Suprapubic skin (tissue), 4 donors: ENCODE results near the gene MRGPRG. TPM values are rescaled to one million over a fixed set of nuclear protein-coding genes. Genes with fewer than 3 reads are reported as not detected.

Experiments used
- DNase-seq, 2 donors: peaks; one replicate each; pipeline ENCODE4 v3.0.0-alpha.2; 2019; ENCODE audit warnings: low spot score in 2 of 2
- H3K27ac ChIP-seq: fragments of 200-600 bp; sonication (generic); one replicate; pipeline ENCODE4 v1.5.1; 2019
- H3K27me3 ChIP-seq: fragments of 200-600 bp; sonication (generic); one replicate; pipeline ENCODE4 v1.5.1; 2019
- H3K36me3 ChIP-seq: fragments of 200-600 bp; sonication (generic); one replicate; pipeline ENCODE4 v1.5.1; 2019
- H3K4me1 ChIP-seq: fragments of 200-600 bp; sonication (generic); one replicate; pipeline ENCODE4 v1.5.1; 2019
- H3K4me3 ChIP-seq: fragments of 200-600 bp; sonication (generic); one replicate; pipeline ENCODE4 v1.5.1; 2019; ENCODE audit warnings: mild to moderate bottlenecking
- H3K9me3 ChIP-seq: fragments of 200-600 bp; sonication (generic); one replicate; pipeline ENCODE4 v1.5.1; 2019
- EP300 ChIP-seq: sonication (generic); formaldehyde crosslinking; IDR thresholded peaks from one replicate; pipeline ENCODE4 v1.6.1; 2017; ENCODE audit warnings: antibody characterized with exemption
- POLR2A ChIP-seq, 2 donors: fragments of 450-650 bp; IDR thresholded peaks; one replicate each; pipeline ENCODE4 v1.6.1; 2017; ENCODE audit warnings: antibody characterized with exemption in 2 of 2, mild to moderate bottlenecking in 2 of 2, moderate library complexity in 2 of 2
- POLR2AphosphoS5 ChIP-seq, 3 donors: sonication (generic); formaldehyde crosslinking; IDR thresholded peaks; one replicate each; pipeline ENCODE4 v1.6.1; 2017; ENCODE audit warnings: antibody characterized with exemption in 3 of 3
- WGBS: methylation state at CpG from one replicate; pipeline ENCODE4 v1.1.5; 2018; 5-methylcytosine and 5-hydroxymethylcytosine counted together
- total RNA-seq, 4 donors: library from RNA; depleted of rRNA; stranded (reverse); fragments of >200 nt; gene quantifications; one replicate each; pipeline ENCODE4 v1.1.0, GENCODE V29; 2016
- TF ChIP-seq, protein P1 (sequence below), 2 donors: fragments of 200-600 bp in 1 of 2; fragments of 450-650 bp in 1 of 2; sonication (generic) in 1 of 2; IDR thresholded peaks; one replicate each; pipeline ENCODE4 v1.5.1; 2016 to 2019; ENCODE audit warnings: antibody characterized with exemption in 2 of 2, mild to moderate bottlenecking in 1 of 2, moderate library complexity in 1 of 2

The MRGPRG gene
- total RNA-seq, 4 donors from 2014 or later, result not detected

DNA sequence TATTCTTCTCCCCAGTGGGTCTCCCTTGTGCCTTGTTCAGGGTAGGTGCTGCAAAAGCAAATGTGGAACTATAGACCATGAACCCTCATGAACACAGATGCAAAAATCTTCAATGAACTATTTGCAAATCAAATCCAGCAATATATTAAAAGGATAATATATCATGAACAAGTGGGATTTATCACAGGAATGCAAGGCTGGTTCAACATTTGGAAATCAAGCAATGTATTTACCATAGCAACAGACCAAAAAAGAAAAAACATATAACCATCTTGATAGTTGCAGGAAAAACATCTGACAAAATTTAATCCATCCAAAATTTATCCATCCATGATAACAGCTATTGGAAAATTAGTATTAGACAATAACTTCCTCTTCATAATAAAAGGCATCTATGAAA lies 42.1 kb downstream of the MRGPRG start:
- peaks cover 7% of the 10 kb centered on the region for H3K9me3 ChIP-seq
- H3K4me3 ChIP-seq, result no peak overlapping the region
- TF ChIP-seq EP300 (no peak), POLR2A (IDR thresholded peaks at IDR 0.05) (no peak), POLR2AphosphoS5 (IDR thresholded peaks at IDR 0.05) (no peak)
- TF ChIP-seq, protein P1, sequence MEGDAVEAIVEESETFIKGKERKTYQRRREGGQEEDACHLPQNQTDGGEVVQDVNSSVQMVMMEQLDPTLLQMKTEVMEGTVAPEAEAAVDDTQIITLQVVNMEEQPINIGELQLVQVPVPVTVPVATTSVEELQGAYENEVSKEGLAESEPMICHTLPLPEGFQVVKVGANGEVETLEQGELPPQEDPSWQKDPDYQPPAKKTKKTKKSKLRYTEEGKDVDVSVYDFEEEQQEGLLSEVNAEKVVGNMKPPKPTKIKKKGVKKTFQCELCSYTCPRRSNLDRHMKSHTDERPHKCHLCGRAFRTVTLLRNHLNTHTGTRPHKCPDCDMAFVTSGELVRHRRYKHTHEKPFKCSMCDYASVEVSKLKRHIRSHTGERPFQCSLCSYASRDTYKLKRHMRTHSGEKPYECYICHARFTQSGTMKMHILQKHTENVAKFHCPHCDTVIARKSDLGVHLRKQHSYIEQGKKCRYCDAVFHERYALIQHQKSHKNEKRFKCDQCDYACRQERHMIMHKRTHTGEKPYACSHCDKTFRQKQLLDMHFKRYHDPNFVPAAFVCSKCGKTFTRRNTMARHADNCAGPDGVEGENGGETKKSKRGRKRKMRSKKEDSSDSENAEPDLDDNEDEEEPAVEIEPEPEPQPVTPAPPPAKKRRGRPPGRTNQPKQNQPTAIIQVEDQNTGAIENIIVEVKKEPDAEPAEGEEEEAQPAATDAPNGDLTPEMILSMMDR (IDR thresholded peaks at IDR 0.05), result no peak
- H3K36me3 ChIP-seq, result no peaks in the 10 kb centered on the region
- DNase-seq, result no peak
- H3K27ac ChIP-seq, result no peak overlapping the region
- H3K27me3 ChIP-seq, result no peaks in the 10 kb centered on the region
- no peaks in the 10 kb centered on the region for H3K4me1 ChIP-seq

DNA sequence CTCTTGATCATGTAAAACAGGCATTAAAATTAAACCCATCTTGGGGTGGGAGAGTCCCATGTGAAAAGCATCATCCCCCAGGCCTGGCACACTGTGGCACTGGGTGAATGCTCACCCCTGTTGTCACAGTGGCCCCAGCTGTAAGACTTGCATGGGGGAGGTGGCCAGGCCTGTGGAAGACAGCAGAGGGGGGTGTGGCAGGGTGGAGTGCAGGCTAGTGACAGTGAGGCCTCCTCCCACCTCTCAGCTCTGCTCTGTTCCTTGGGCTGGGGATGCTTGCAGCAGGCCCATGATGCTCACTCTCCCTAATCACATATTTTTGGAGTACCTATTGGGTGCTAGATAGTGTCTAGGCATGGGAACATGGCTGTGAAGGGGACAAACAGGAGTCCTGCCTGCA lies 43.4 kb downstream of the MRGPRG start:
- no peak for TF ChIP-seq POLR2A (IDR thresholded peaks at IDR 0.05)
- TF ChIP-seq EP300, result no peak
- no peak for TF ChIP-seq POLR2AphosphoS5 (IDR thresholded peaks at IDR 0.05)
- TF ChIP-seq, protein P1 (IDR thresholded peaks at IDR 0.05), result no peak
- H3K4me1 ChIP-seq, result no peaks in the 10 kb centered on the region
- H3K27me3 ChIP-seq, result no peaks in the 10 kb centered on the region
- DNase-seq, result peak in 1 of 2 donors; percentile 42
- H3K27ac ChIP-seq, result no peak overlapping the region
- H3K36me3 ChIP-seq, result no peaks in the 10 kb centered on the region
- peaks cover 7% of the 10 kb centered on the region for H3K9me3 ChIP-seq
- no peak overlapping the region for H3K4me3 ChIP-seq

DNA sequence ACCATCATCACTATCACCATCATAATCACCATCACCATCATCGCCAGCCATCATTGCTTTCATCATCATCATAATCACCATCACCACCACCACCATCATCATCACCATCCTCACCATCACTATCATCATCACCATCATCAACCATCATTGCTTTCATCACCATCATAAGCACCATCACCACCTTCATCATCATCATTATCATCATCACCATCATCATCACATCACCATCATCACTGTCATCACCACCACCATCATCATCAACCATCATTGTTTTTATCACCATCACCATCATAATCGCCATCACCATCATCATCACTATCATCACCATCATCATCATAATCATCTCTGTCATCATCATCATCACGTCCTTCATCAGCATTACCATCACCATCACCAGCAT lies 44.2 kb downstream of the MRGPRG start:
- Histone ChIP-seq H3K4me1 (peaks cover 8% of the 10 kb centered on the region), H3K9me3 (peaks cover 7% of the 10 kb centered on the region), H3K27me3 (no peaks in the 10 kb centered on the region), H3K36me3 (no peaks in the 10 kb centered on the region), H3K4me3 (no peak overlapping the region), H3K27ac (no peak overlapping the region)
- no peak for DNase-seq
- WGBS, result 75% methylated on average over 3 of the region's 3 CpGs
- no peak for TF ChIP-seq POLR2AphosphoS5 (IDR thresholded peaks at IDR 0.05)
- TF ChIP-seq, protein P1 (IDR thresholded peaks at IDR 0.05), result no peak
- no peak for TF ChIP-seq EP300
- TF ChIP-seq POLR2A (IDR thresholded peaks at IDR 0.05), result no peak

DNA sequence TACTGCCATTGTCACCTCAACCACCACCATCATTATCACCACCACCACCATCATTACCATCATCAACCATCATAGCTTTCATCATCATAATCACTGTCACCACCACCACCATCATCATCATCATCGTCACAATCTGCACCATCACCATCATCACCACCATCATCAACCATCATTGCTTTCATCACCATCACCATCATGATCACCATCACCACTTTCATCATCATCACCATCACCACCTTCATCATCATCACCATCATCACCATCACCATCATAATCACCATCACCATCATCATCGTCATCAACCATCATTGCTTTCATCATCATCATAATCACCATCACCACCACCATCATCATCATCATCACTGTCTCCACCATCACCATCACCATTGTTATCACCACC lies 44.8 kb downstream of the MRGPRG start:
- TF ChIP-seq EP300 (no peak), POLR2AphosphoS5 (IDR thresholded peaks at IDR 0.05) (no peak), POLR2A (IDR thresholded peaks at IDR 0.05) (no peak)
- TF ChIP-seq, protein P1 (IDR thresholded peaks at IDR 0.05), result no peak
- no peaks in the 10 kb centered on the region for H3K27me3 ChIP-seq
- peaks cover 14% of the 10 kb centered on the region for H3K4me1 ChIP-seq
- H3K27ac ChIP-seq, result no peak overlapping the region
- peaks cover 7% of the 10 kb centered on the region for H3K9me3 ChIP-seq
- H3K4me3 ChIP-seq, result no peak overlapping the region
- DNase-seq, result no peak
- WGBS, result 94% methylated on average over 2 of the region's 2 CpGs
- no peaks in the 10 kb centered on the region for H3K36me3 ChIP-seq

DNA sequence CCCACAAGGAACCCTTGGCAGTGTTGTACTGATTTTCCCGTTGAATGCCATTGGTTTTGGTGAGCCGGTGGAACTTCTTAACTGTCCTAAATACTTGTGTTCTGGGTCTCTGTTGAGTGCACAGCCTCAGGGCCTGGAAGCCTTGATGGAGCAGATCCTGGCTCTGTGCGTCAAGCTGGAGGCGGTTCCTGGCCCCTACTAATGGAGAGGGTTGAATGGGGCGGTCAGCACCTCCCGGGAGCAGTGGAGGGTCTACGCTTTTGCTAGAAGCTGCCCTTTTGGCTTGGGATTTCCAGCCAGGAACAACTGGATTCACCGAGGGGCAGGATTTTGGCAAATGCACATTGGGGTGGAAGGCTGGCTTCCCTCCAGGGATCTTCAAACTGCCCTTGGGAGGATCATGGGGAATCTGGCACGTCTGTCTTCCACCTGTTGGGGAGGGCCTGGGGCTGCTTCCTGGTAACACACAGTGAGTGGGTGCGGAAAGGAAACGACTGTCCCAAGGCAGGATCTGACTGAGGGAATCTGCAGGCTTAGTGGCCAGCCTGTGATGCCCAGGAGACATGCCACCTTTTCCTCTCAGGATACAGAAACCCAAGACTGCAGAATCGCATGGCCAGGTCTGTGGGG lies 46.6 kb downstream of the MRGPRG start:
- H3K9me3 ChIP-seq, result peaks cover 7% of the 10 kb centered on the region
- no peaks in the 10 kb centered on the region for H3K36me3 ChIP-seq
- H3K27ac ChIP-seq, result no peak overlapping the region
- no peaks in the 10 kb centered on the region for H3K27me3 ChIP-seq
- no peak overlapping the region for H3K4me3 ChIP-seq
- WGBS, result 75% methylated on average over 5 of the region's 12 CpGs
- peak in 1 of 2 donors; percentile 49 for DNase-seq
- H3K4me1 ChIP-seq, result peaks cover 15% of the 10 kb centered on the region
- TF ChIP-seq POLR2AphosphoS5 (IDR thresholded peaks at IDR 0.05) (no peak), EP300 (no peak), POLR2A (IDR thresholded peaks at IDR 0.05) (no peak)
- TF ChIP-seq, protein P1 (IDR thresholded peaks at IDR 0.05), result no peak
